Endothelial cell of umbilical vein (primary cell): ENCODE results near the gene HOXA10. TPM values are rescaled to one million over a fixed set of nuclear protein-coding genes. Genes with fewer than 3 reads are reported as not detected.
A peak's percentile ranks its signal among the peaks of the same experiment; 100 is the strongest.

Experiments used
- BruUV-seq: library from RNA; stranded (reverse); fragments of 400-500 nt; replicated peaks from 2 replicates; lab custom pipeline; 2021; lab: Mats Ljungman, UMichigan
- CTCF ChIA-PET: fragments of 300-600, 350-600 bp; sonication (Branson Sonifier 250); formaldehyde crosslinking; loops from one replicate; lab custom pipeline; 2021; ENCODE audit warnings: antibody characterized with exemption, inconsistent platforms; lab: Charles Lee
- POLR2A ChIA-PET: fragments of 300-600, 350-600 bp; sonication (Branson Sonifier 250); formaldehyde crosslinking; loops from one replicate; lab custom pipeline; 2021; ENCODE audit warnings: antibody characterized with exemption, inconsistent platforms; lab: Charles Lee
- DNase-seq: peaks from one replicate; pipeline ENCODE4 v3.0.0-alpha.2; 2011; ENCODE audit warnings: low read depth, low spot score
- FAIRE-seq: peaks from 2 replicates; lab custom pipeline; 2011; peaks lifted over from hg19 to GRCh38; lab: Jason Lieb, UNC
- H2AFZ ChIP-seq: 2 replicates; pipeline ENCODE4 v1.6.0; 2012; ENCODE audit warnings: low read depth, low read length, control low read depth, inconsistent platforms
- H3K27ac ChIP-seq: 2 replicates; pipeline ENCODE4 v1.5.1; 2011; ENCODE audit warnings: low read depth, mild to moderate bottlenecking, control low read depth, low read length, moderate library complexity; ENCODE audit not compliant: insufficient read depth
- H3K27me3 ChIP-seq, 2 experiments: 2 replicates each; pipeline versions ENCODE4 v1.6.0 to v1.6.1; 2011; ENCODE audit warnings: low read length in 2 of 2, mixed read lengths in 1 of 2; ENCODE audit not compliant: control insufficient read depth in 2 of 2, insufficient read depth in 2 of 2
- H3K36me3 ChIP-seq, 2 experiments: 2 replicates in 1 of 2; 3 replicates in 1 of 2; pipeline ENCODE4 v1.5.1; 2011; ENCODE audit warnings: low read length in 2 of 2, mild to moderate bottlenecking in 1 of 2, moderate library complexity in 1 of 2; ENCODE audit not compliant: control insufficient read depth in 2 of 2, insufficient read depth in 2 of 2; ENCODE audit errors: extremely low read depth in 1 of 2
- H3K4me1 ChIP-seq: 3 replicates; pipeline ENCODE4 v1.5.1; 2011; ENCODE audit warnings: mild to moderate bottlenecking, low read length; ENCODE audit not compliant: control insufficient read depth, insufficient read depth; ENCODE audit errors: extremely low read depth
- H3K4me2 ChIP-seq: 2 replicates; pipeline ENCODE4 v1.6.1; 2011; ENCODE audit warnings: low read length, control low read depth, mixed read lengths; ENCODE audit not compliant: insufficient read depth
- H3K4me3 ChIP-seq, 3 experiments: fragments of 200-600 bp in 1 of 3; sonication (generic), shearing (Covaris generic) in 1 of 3; replicated peaks in 1 of 3; 2 replicates each; pipeline ENCODE4 v1.5.1; 2011 to 2016; ENCODE audit warnings: control low read depth in 3 of 3, low read length in 3 of 3, mild to moderate bottlenecking in 2 of 3, inconsistent platforms in 1 of 3, low read depth in 1 of 3, moderate library complexity in 1 of 3; ENCODE audit not compliant: insufficient read depth in 1 of 3
- H3K79me2 ChIP-seq: 2 replicates; pipeline ENCODE4 v1.6.0; 2012; ENCODE audit warnings: low read length, inconsistent platforms; ENCODE audit not compliant: control insufficient read depth, insufficient read depth
- H3K9ac ChIP-seq: replicated peaks from 2 replicates; pipeline ENCODE3; 2011; ENCODE audit warnings: low read length, control low read depth; ENCODE audit not compliant: insufficient read depth; ENCODE audit errors: extremely low read depth
- H3K9me1 ChIP-seq: replicated peaks from 3 replicates; pipeline ENCODE4 v1.6.0; 2011; ENCODE audit warnings: mild to moderate bottlenecking, low read length; ENCODE audit not compliant: control insufficient read depth, insufficient read depth; ENCODE audit errors: extremely low read depth
- H3K9me3 ChIP-seq: replicated peaks from 2 replicates; pipeline ENCODE4 v1.5.1; 2012; ENCODE audit warnings: low read length, inconsistent platforms; ENCODE audit not compliant: control insufficient read depth, insufficient read depth
- H4K20me1 ChIP-seq: replicated peaks from 2 replicates; pipeline ENCODE3; 2011; ENCODE audit warnings: mild to moderate bottlenecking, low read length; ENCODE audit not compliant: control insufficient read depth, insufficient read depth; ENCODE audit errors: extremely low read depth
- EZH2 ChIP-seq: IDR thresholded peaks from 2 replicates; pipeline ENCODE4 v1.6.1; 2012; ENCODE audit warnings: borderline replicate concordance, low read depth, mild to moderate bottlenecking, moderate library complexity, low read length, inconsistent platforms; ENCODE audit not compliant: severe bottlenecking
- FOS ChIP-seq: IDR thresholded peaks from 2 replicates; pipeline ENCODE4 v1.6.1; 2011; ENCODE audit warnings: mild to moderate bottlenecking, low read length, moderate library complexity, borderline replicate concordance; ENCODE audit not compliant: insufficient read depth
- GATA2 ChIP-seq: IDR thresholded peaks from 2 replicates; pipeline ENCODE4 v1.7.0; 2011; ENCODE audit warnings: low read depth, mild to moderate bottlenecking, moderate library complexity, mixed read lengths, low read length; ENCODE audit not compliant: insufficient read length, insufficient read depth
- JUN ChIP-seq: IDR thresholded peaks from 2 replicates; pipeline ENCODE4 v1.6.1; 2011; ENCODE audit warnings: borderline replicate concordance, low read depth; ENCODE audit not compliant: insufficient read length, insufficient read depth
- MYC ChIP-seq: IDR thresholded peaks from one replicate; pipeline ENCODE4 v1.6.1; 2011; ENCODE audit warnings: mild to moderate bottlenecking, low read depth, low read length
- POLR2A ChIP-seq: IDR thresholded peaks from 2 replicates; pipeline ENCODE4 v1.6.1; 2012; ENCODE audit warnings: low read depth, mild to moderate bottlenecking, control low read depth, low read length
- POLR2AphosphoS5 ChIP-seq: IDR thresholded peaks from 2 replicates; pipeline ENCODE4 v1.6.1; 2012; ENCODE audit warnings: low read depth, mild to moderate bottlenecking, control low read depth, low read length, moderate library complexity; ENCODE audit not compliant: insufficient read depth
- dilution Hi-C: fragments of 300-500 bp; cut with MboI; formaldehyde crosslinking; loops from one replicate; pipeline ENCODE4 v1.15.0; 2019; ENCODE audit warnings: low sequenced_read_pairs; ENCODE audit not compliant: extremely low pct_ligation_motif_present
- intact Hi-C: fragments of 100-400 bp; cut with micrococcal nuclease; formaldehyde crosslinking; loops from one replicate; pipeline ENCODE4 v1.10.0; 2022
- polyA plus RNA-seq, 4 experiments: library from polyadenylated mRNA; depleted of rRNA in 3 of 4; stranded (reverse) in 3 of 4; unstranded in 1 of 4; fragments of >200 nt; gene quantifications; 2 replicates each; pipeline versions ENCODE4 v1.2.1 to v1.2.3, GENCODE V29; 2011 to 2012; ENCODE audit warnings: missing spikeins in 1 of 4
- total RNA-seq: library from RNA; stranded (reverse); gene quantifications from 2 replicates; pipeline ENCODE4 v1.2.3, GENCODE V29; 2021
- TF ChIP-seq, protein P1 (sequence below), 2 donors: IDR thresholded peaks; 1 replicate in 1 of 2; 2 replicates in 1 of 2; pipeline ENCODE4 v1.5.1; 2011; ENCODE audit warnings: low read length in 2 of 2, mild to moderate bottlenecking in 2 of 2, moderate library complexity in 2 of 2, control low read depth in 1 of 2, inconsistent platforms in 1 of 2, low read depth in 1 of 2; ENCODE audit not compliant: insufficient read depth in 1 of 2; ENCODE audit errors: extremely low read depth in 1 of 2
- TF ChIP-seq, protein P2 (sequence below): IDR thresholded peaks from 2 replicates; pipeline ENCODE4 v1.6.1; 2011; ENCODE audit not compliant: insufficient read depth, insufficient read length

HOXA10 gene
- total and polyA plus RNA-seq, 2 donors (not counting 3 experiments of a cell fraction or from before 2014, with no cell fraction given): 24.4 to 30.3 TPM

DNA sequence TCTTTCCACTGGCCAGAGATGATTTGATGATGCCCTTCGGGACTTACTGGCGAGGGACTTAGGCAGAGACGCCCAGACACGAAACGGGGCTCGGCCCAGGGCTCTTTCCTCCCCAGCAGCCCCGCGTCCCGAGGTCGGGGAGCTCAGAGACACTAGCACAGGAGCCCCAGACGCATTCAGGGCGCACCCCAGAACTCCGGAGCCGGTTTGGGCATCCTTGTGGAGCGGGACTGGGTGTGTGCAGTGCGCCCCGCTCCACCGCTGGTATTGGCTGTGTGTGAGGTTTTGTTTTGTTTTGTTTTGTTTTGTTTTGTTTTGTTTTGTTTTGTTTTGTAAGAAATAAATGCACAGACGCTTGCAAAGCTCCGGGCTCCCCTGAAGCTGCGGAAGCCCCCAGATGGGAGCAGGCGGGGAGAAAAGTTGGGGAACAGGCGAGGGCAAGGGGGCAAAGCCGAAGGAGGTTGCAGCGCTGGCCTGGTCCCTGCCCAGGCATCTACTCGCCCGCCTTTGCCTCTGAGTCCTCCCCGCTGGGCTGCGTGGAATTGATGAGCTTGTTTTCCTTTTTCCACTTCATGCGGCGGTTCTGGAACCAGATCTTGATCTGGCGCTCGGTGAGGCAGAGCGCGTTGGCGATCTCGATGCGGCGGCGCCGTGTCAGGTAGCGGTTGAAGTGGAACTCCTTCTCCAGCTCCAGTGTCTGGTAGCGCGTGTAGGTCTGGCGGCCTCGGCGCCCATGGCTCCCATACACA is 28.8 kb downstream of the HOXA10 start:
- DNase-seq (no peak), FAIRE-seq (peak; percentile 42)
- peak overlapping the region; percentile 47 for H3K9ac ChIP-seq
- no peaks in the 10 kb centered on the region for H3K27me3 ChIP-seq
- peaks cover 0 to 19% of the 10 kb centered on the region in 2 experiments for H3K36me3 ChIP-seq
- CTCF ChIA-PET: interaction anchor here (0.7 to 7.0 kb wide), 17 partner anchors 10 to 776 kb away, joined by 3 to 72 read pairs (median 5); partner anchors contain the start of gene HOXA7
- peak overlapping the region; percentile 64 for H3K27ac ChIP-seq
- no peaks in the 10 kb centered on the region for H4K20me1 ChIP-seq
- TF ChIP-seq FOS: no peak
- TF ChIP-seq, protein P1, sequence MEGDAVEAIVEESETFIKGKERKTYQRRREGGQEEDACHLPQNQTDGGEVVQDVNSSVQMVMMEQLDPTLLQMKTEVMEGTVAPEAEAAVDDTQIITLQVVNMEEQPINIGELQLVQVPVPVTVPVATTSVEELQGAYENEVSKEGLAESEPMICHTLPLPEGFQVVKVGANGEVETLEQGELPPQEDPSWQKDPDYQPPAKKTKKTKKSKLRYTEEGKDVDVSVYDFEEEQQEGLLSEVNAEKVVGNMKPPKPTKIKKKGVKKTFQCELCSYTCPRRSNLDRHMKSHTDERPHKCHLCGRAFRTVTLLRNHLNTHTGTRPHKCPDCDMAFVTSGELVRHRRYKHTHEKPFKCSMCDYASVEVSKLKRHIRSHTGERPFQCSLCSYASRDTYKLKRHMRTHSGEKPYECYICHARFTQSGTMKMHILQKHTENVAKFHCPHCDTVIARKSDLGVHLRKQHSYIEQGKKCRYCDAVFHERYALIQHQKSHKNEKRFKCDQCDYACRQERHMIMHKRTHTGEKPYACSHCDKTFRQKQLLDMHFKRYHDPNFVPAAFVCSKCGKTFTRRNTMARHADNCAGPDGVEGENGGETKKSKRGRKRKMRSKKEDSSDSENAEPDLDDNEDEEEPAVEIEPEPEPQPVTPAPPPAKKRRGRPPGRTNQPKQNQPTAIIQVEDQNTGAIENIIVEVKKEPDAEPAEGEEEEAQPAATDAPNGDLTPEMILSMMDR (IDR thresholded peaks at IDR 0.05; ENCODE audit: extremely low read depth in 1 of 2, insufficient read depth in 1 of 2, low read depth in 1 of 2, low read length in 2 of 2): no peak
- no peak for TF ChIP-seq EZH2
- TF ChIP-seq, protein P2, sequence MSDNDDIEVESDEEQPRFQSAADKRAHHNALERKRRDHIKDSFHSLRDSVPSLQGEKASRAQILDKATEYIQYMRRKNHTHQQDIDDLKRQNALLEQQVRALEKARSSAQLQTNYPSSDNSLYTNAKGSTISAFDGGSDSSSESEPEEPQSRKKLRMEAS: no peak
- no peak for TF ChIP-seq MYC
- no peak for TF ChIP-seq POLR2AphosphoS5
- TF ChIP-seq JUN: no peak
- TF ChIP-seq GATA2: no peak
- no peak for TF ChIP-seq POLR2A
- no peaks in the 10 kb centered on the region for H3K9me3 ChIP-seq
- POLR2A ChIA-PET: interaction anchor here (0.6 to 1.6 kb wide), 2 partner anchors 15 to 237 kb away, joined by 4 read pairs; no protein-coding TSS in a partner anchor
- peaks cover 73% of the 10 kb centered on the region for H3K4me1 ChIP-seq
- no peaks in the 10 kb centered on the region for H3K9me1 ChIP-seq
- no peak overlapping the region for H2AFZ ChIP-seq
- intact Hi-C loops (no loop called here), dilution Hi-C loops (no loop called here)
- BruUV-seq: no TSS peak
- peak overlapping the region; percentile 76 for H3K4me2 ChIP-seq
- peak overlapping the region in 2 of 3 experiments; percentile 23 to 50 for H3K4me3 ChIP-seq
- peaks cover 97% of the 10 kb centered on the region for H3K79me2 ChIP-seq
